Thymus (tissue), 11 donors: ENCODE data around the gene MMP24OS. TPM values are rescaled to one million over a fixed set of nuclear protein-coding genes. Genes with fewer than 3 reads are reported as not detected.

Experiments
- DNase-seq, 9 donors: peaks; one replicate each; pipeline ENCODE4 v3.0.0-alpha.2; 2013; ENCODE audit warnings: low spot score in 9 of 9, low read depth in 6 of 9, missing footprints in 1 of 9
- H3K27ac ChIP-seq, 2 donors: one replicate each; pipeline ENCODE4 v1.5.1; 2013; ENCODE audit warnings: control low read depth in 1 of 2, low read depth in 1 of 2, low read length in 1 of 2, mild to moderate bottlenecking in 1 of 2, moderate library complexity in 1 of 2
- H3K27me3 ChIP-seq, 2 donors: one replicate each; pipeline ENCODE4 v1.5.1; 2013; ENCODE audit warnings: low read length in 1 of 2; ENCODE audit not compliant: control insufficient read depth in 2 of 2, insufficient read depth in 1 of 2
- H3K36me3 ChIP-seq, 2 donors: one replicate each; pipeline ENCODE4 v1.5.1; 2013; ENCODE audit warnings: low read length in 1 of 2, mild to moderate bottlenecking in 1 of 2, moderate library complexity in 1 of 2; ENCODE audit not compliant: control insufficient read depth in 2 of 2, insufficient read depth in 2 of 2
- H3K4me1 ChIP-seq, 2 donors: one replicate each; pipeline ENCODE4 v1.5.1; 2013; ENCODE audit warnings: low read length in 2 of 2; ENCODE audit not compliant: control insufficient read depth in 2 of 2, insufficient read depth in 2 of 2
- H3K4me3 ChIP-seq, 2 donors: one replicate each; pipeline ENCODE4 v1.5.1; 2013; ENCODE audit warnings: low read length in 2 of 2, control low read depth in 1 of 2, mild to moderate bottlenecking in 1 of 2
- H3K9me3 ChIP-seq, 2 donors: one replicate each; pipeline ENCODE4 v1.5.1; 2013; ENCODE audit warnings: low read length in 1 of 2, mild to moderate bottlenecking in 1 of 2; ENCODE audit not compliant: control insufficient read depth in 2 of 2, insufficient read depth in 1 of 2
- WGBS: extraction: QIAGEN DNeasy Blood & Tissue Kit; methylation state at CpG from one replicate; pipeline ENCODE4 v1.1.7; 2013; 5-methylcytosine and 5-hydroxymethylcytosine counted together
- polyA plus RNA-seq: library from polyadenylated mRNA; stranded (reverse); fragments of 200-250 nt; gene quantifications from one replicate; pipeline ENCODE4 v1.2.3, GENCODE V29; 2013
- total RNA-seq: library from RNA; stranded (reverse); fragments of 120-200 nt; gene quantifications from one replicate; pipeline ENCODE4 v1.2.4, GENCODE V29; 2013
- donor health status: healthy.

Gene MMP24OS
- total and polyA plus RNA-seq, 2 donors = 14.3 to 32.0 TPM

DNA sequence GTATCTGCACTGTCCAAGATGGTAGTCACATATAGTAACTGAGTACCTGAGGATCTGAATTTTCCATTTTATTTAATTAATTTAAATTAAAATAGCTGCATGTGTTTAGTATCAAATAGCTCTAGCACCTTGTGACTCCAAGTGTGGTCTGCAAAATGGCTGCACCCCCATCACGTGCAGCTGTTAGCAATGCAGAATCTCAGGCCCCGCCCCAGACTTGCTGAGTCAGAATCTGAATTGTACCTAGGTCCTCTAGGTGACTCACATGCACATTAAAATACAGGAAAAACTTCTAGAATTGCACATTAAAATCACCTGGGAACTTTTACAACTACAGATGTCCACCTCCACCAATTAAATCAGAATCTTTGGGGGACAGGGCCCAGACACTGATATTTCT lies 33.5 kb upstream of the MMP24OS start:
- Histone ChIP-seq H3K27ac (no peak overlapping the region), H3K36me3 (peaks cover 13 to 22% of the 10 kb centered on the region in 2 donors), H3K9me3 (no peaks in the 10 kb centered on the region), H3K4me3 (no peak overlapping the region), H3K4me1 (peaks cover 0 to 7% of the 10 kb centered on the region in 2 donors), H3K27me3 (no peaks in the 10 kb centered on the region)
- no peak for DNase-seq
- WGBS = 97% methylated on average over 2 of the region's 2 CpGs

DNA sequence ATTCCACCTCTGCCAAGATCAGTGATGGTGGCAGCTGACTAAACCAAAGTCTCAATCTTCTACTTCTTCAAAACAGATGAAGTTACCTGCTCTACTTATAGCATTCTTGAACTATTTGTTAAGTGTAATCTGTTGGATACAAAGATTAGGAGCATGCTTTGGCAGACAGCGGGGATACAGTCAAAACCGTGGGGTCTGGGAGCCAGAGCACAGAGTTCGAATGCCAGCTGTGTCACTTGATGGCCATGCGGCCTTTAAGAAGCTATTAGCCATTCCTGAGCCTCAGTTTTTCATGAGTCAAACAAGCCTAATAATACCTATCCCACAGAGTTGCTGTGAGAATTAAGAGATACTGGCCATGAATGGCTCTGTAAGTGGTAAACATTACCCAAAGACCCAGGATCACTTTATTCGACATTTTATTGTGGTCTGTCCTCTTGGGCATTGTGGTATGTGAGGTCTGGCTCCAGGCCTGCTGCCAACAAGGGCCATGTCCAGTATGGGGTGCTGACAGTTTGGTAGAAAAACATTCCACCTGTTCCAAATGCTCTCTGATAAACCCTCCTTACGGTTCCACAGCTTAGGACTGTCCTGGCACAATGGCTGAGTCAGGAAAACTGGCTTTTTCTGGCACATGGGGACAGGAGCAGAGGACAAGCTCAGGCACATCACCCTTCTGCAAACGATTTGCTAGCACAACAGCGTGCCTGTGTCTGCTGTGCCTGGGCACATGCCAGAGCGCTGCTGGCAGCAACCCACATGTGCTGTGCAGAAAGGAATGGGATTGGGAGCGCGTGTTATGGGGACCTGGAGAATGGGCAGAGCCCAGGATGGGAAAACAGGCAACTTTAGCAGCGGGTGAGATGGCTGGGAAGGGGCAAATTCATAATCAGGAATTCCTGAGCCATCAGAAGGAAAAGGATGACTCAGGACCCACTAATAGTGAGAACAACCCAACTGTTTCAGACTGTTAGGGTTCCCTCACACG lies 30.0 kb upstream of the MMP24OS start:
- Histone ChIP-seq H3K4me1 (peaks cover 0 to 8% of the 10 kb centered on the region in 2 donors), H3K27ac (peak overlapping the region in 1 of 2 donors; percentile 53), H3K27me3 (no peaks in the 10 kb centered on the region), H3K36me3 (peaks cover 7 to 37% of the 10 kb centered on the region in 2 donors), H3K9me3 (peaks cover 0 to 3% of the 10 kb centered on the region in 2 donors), H3K4me3 (no peak overlapping the region)
- DNase-seq = peak in 1 of 9 donors; percentile 9
- 93% methylated on average over 13 of the region's 13 CpGs for whole genome bisulfite sequencing

DNA sequence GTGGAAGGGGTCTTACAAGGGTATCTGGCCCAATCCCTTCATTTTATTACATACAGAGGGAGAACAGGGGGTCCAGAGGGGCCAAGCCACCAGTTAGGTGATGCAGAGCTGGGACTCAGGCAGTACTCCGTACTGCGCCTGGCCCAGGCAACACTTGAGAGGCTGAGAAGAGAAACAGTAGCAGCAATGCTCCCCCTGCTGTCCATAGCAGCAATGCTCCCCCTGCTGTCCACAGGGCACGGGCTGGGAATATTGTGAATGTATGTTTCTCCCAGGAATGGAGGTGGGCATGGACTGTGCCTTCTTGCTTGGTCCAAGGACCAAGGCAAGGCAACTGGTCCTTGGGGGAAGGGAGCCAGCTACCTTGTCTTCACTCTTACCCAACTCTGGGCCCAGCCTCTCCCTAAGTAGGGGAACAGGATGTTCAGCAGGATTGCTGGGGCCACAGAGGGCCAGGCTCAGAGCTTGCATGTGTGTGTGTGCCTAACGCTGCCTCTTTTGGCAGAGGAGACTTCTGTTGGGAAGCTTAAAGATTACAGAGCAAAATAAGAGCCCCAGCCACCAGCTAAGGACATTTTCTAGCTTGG lies 29.1 kb upstream of the MMP24OS start:
- peaks cover 0 to 8% of the 10 kb centered on the region in 2 donors for H3K4me1 ChIP-seq
- H3K36me3 ChIP-seq = peaks cover 7 to 35% of the 10 kb centered on the region in 2 donors

DNA sequence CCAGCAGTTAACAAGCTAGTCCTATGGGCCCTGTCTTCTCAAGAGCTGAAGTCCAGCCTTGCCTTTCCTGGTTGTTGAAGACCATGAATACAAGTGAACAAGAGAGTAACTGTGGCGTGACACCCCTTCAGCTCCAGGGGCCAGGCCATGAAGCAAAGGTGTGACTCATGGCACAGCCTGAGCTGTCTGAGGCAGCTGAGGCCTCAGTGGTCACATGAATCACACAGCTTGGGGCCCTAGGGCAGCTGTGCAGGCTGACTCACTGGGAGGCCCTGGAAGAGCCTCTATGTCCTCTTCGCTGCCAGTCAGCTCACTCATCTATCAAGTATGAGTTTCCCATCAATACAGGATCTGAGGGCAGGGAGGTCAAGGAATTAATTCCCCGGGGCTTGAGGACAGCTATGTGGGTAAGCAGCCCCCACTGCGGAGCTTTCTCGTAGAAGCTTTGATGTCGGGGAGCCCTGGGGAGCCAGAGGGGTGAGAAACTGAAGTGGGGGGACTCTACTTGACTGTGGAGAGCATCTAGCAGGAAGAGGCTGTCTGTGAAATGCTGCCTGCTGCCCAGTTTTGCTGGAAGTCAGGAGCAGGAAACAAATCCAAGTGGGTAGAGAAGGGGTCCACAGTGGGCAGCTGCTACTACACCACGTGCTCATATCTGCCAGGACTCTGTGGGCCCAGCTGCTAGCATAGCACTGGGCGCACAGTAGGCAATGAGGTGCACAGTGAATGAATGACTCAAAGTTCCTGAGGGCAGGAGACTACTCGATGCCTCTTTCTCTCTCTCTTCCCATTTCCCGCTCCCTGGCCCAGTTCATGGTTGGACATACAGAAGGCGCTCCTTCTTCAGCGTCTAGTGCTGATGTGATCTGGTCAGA lies 28.0 kb upstream of the MMP24OS start:
- 98% methylated on average over 12 of the region's 12 CpGs for WGBS
- H3K27ac ChIP-seq = no peak overlapping the region
- peaks cover 0 to 3% of the 10 kb centered on the region in 2 donors for H3K9me3 ChIP-seq
- no peak overlapping the region for H3K4me3 ChIP-seq
- DNase-seq = no peak
- H3K36me3 ChIP-seq = peaks cover 7 to 32% of the 10 kb centered on the region in 2 donors
- peaks cover 0 to 8% of the 10 kb centered on the region in 2 donors for H3K4me1 ChIP-seq
- no peaks in the 10 kb centered on the region for H3K27me3 ChIP-seq

More for the DNA sequence above, 29.1 kb upstream of the MMP24OS start:
- Histone ChIP-seq H3K27ac (peak overlapping the region in 1 of 2 donors; percentile 48), H3K4me3 (no peak overlapping the region), H3K9me3 (peaks cover 0 to 3% of the 10 kb centered on the region in 2 donors), H3K27me3 (no peaks in the 10 kb centered on the region)
- 70% methylated on average over 4 of the region's 4 CpGs for WGBS
- DNase-seq = peak in 3 of 9 donors; percentile 21 to 41 (median 25)

DNA sequence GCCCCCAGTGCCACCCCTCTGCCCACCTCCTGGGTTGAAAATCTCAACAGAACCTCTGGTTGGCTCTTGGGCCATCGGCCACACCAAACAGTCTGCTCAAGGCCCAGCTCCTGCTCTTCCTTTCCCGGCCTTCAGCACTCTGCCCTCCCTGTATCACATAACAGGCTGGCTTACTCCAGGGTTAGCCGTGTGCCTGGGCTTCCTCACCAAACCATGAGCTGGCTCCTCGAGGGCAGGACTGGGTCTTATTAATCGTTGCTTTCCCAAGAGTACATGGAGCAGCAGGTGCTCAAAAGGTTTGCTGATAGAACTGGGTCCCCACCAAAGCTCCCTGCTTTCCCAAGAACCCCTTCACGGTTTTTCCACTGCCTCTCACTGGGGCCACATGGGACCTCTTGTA lies 27.0 kb upstream of the MMP24OS start:
- WGBS = 96% methylated on average over 6 of the region's 6 CpGs
- Histone ChIP-seq H3K27ac (no peak overlapping the region), H3K4me3 (no peak overlapping the region), H3K36me3 (peaks cover 7 to 32% of the 10 kb centered on the region in 2 donors), H3K9me3 (peaks cover 0 to 3% of the 10 kb centered on the region in 2 donors), H3K27me3 (no peaks in the 10 kb centered on the region), H3K4me1 (peaks cover 0 to 8% of the 10 kb centered on the region in 2 donors)
- DNase-seq = no peak

DNA sequence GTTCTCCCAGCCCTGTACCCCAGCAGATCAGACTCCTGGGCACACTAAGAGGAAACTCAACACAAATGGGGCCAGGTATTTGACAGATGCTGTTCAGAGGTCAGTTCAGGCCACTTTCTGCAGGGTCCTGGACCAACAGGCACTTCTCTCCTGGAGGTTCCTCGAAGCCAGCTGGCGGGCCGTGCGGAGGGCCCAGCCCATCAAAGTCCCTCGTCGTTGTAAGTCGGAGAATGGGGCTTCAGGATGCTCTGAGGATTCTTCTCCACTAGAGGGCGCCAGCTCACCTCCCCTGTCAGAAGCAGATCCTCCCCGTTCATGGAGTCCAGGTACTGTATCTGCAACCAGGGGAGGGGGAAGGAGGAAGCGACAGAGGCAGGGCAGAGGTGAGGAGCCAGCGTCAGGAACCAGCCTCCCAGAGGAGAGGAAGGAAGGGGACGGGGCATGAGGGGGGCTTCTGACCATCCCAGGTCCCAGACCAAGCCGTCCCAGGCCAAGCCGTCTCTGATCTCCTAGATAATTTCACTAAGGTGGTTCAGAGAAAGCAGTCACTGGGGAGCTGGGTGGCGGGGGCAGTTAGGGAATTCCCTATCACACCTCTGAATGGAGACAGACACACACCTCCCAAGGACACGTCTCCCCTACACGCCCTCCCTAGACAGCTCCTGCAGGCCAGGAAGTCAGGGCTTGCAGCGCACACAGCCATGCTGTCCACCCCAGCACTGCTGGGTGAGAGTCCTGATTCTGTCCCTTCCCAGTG lies 26.0 kb upstream of the MMP24OS start:
- Histone ChIP-seq H3K27me3 (no peaks in the 10 kb centered on the region), H3K9me3 (peaks cover 0 to 3% of the 10 kb centered on the region in 2 donors), H3K36me3 (peaks cover 7 to 26% of the 10 kb centered on the region in 2 donors), H3K4me1 (peaks cover 0 to 8% of the 10 kb centered on the region in 2 donors), H3K4me3 (no peak overlapping the region), H3K27ac (no peak overlapping the region)
- 39% methylated on average over 18 of the region's 18 CpGs for WGBS
- DNase-seq = peak; percentile 67 to 93 (median 80)

DNA sequence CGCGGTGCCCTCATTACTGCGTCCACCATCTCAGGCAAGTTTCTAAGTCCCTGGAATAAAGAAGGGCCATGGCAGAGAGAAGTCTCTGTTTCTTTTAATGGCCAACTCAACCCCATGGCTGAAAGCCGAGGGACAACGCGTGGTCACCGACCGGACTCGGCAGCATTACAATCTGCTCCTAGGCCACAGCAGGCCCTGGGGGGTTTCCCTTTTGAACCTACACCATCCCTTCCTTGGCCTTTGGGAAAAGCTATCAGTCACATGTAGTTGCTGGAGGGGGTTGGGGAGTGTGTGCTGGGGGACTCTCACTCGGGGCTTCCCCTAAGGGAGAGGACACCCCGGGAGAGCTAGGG lies 25.4 kb upstream of the MMP24OS start:
- H3K4me1 ChIP-seq = peaks cover 0 to 8% of the 10 kb centered on the region in 2 donors

More for the DNA sequence above, 25.4 kb upstream of the MMP24OS start:
- Histone ChIP-seq H3K27me3 (no peaks in the 10 kb centered on the region), H3K4me3 (no peak overlapping the region), H3K9me3 (peaks cover 0 to 3% of the 10 kb centered on the region in 2 donors), H3K27ac (no peak overlapping the region), H3K36me3 (peaks cover 7 to 25% of the 10 kb centered on the region in 2 donors)
- 92% methylated on average over 11 of the region's 11 CpGs for WGBS
- no peak for DNase-seq
